HEK293T (cell line): ENCODE results near the gene ROPN1B.

Experiments used
- CTCF ChIA-PET: fragments of 350-600 bp; formaldehyde crosslinking; extraction: SDS; loops from one replicate; lab custom pipeline; 2021; ENCODE audit warnings: antibody characterized with exemption, inconsistent platforms; lab: Yijun Ruan, JAX
- POLR2A ChIA-PET: fragments of 350-600 bp; formaldehyde crosslinking; extraction: SDS; loops from one replicate; lab custom pipeline; 2020; ENCODE audit warnings: antibody characterized with exemption, inconsistent platforms; lab: Yijun Ruan, JAX
- DNase-seq: peaks from one replicate; pipeline ENCODE4 v3.0.0; 2012; ENCODE audit warnings: mixed read lengths; ENCODE audit errors: extremely low spot score
- ARNT ChIP-seq: fragments of 450-650 bp; IDR thresholded peaks from 2 replicates; pipeline ENCODE4 v1.6.1; 2017; ENCODE audit warnings: mild to moderate bottlenecking
- BHLHE40 ChIP-seq: fragments of 450-650 bp; IDR thresholded peaks from 2 replicates; pipeline ENCODE4 v1.6.1; 2016; ENCODE audit warnings: mild to moderate bottlenecking, moderate library complexity, borderline replicate concordance
- CTBP1 ChIP-seq: fragments of 450-650 bp; IDR thresholded peaks from 2 replicates; pipeline ENCODE4 v1.6.1; 2016; ENCODE audit warnings: borderline replicate concordance
- ELF4 ChIP-seq: fragments of 450-650 bp; IDR thresholded peaks from 2 replicates; pipeline ENCODE4 v1.6.1; 2017; ENCODE audit warnings: antibody characterized with exemption
- FOXA1 ChIP-seq: fragments of 450-650 bp; IDR thresholded peaks from 2 replicates; pipeline ENCODE4 v1.6.1; 2016; ENCODE audit warnings: mild to moderate bottlenecking
- FOXK2 ChIP-seq: fragments of 450-650 bp; IDR thresholded peaks from 2 replicates; pipeline ENCODE4 v1.6.1; 2016; ENCODE audit warnings: mild to moderate bottlenecking
- FOXM1 ChIP-seq: fragments of 450-650 bp; IDR thresholded peaks from 2 replicates; pipeline ENCODE4 v1.6.1; 2017; ENCODE audit warnings: mild to moderate bottlenecking, borderline replicate concordance
- HDGF ChIP-seq: fragments of 450-650 bp; IDR thresholded peaks from 2 replicates; pipeline ENCODE4 v1.6.1; 2017; ENCODE audit warnings: antibody characterized with exemption, borderline replicate concordance
- L3MBTL2 ChIP-seq: fragments of 450-650 bp; conservative IDR thresholded peaks from 2 replicates; pipeline ENCODE4 v1.6.1; 2016; ENCODE audit warnings: mild to moderate bottlenecking
- LEF1 ChIP-seq: fragments of 450-650 bp; IDR thresholded peaks from 2 replicates; pipeline ENCODE4 v1.6.1; 2017; ENCODE audit warnings: mild to moderate bottlenecking, borderline replicate concordance
- NFRKB ChIP-seq: fragments of 450-650 bp; IDR thresholded peaks from 2 replicates; pipeline ENCODE4 v1.6.1; 2016; ENCODE audit warnings: mild to moderate bottlenecking, moderate library complexity
- PKNOX1 ChIP-seq: fragments of 450-650 bp; IDR thresholded peaks from 2 replicates; pipeline ENCODE4 v1.6.1; 2016
- SP1 ChIP-seq: fragments of 450-650 bp; IDR thresholded peaks from 2 replicates; pipeline ENCODE4 v1.6.1; 2017
- SUZ12 ChIP-seq: fragments of 450-650 bp; IDR thresholded peaks from 2 replicates; pipeline ENCODE4 v1.6.1; 2016; ENCODE audit warnings: mild to moderate bottlenecking
- TARDBP ChIP-seq: fragments of 450-650 bp; IDR thresholded peaks from 2 replicates; pipeline ENCODE4 v1.6.1; 2016
- ZNF384 ChIP-seq: fragments of 450-650 bp; IDR thresholded peaks from 2 replicates; pipeline ENCODE4 v1.6.1; 2016

ROPN1B gene

GRCh38 chr3:126025862-126026261 lies 56.9 kb downstream of the ROPN1B start:
- TF ChIP-seq BHLHE40 (no peak), TARDBP (no peak), FOXM1 (no peak), L3MBTL2 (no peak), NFRKB (no peak), ELF4 (no peak), ARNT (no peak), FOXA1 (no peak), HDGF (no peak), CTBP1 (no peak), PKNOX1 (no peak), FOXK2 (no peak), SP1 (no peak), LEF1 (no peak), ZNF384 (no peak), SUZ12 (no peak)
- DNase-seq, result no peak
- ChIA-PET CTCF (no interaction called here), POLR2A (no interaction called here)

- CTCF ChIA-PET, result no interaction called here
- TF ChIP-seq ZNF384 (no peak), FOXK2 (no peak), ARNT (no peak), LEF1 (no peak), HDGF (no peak), FOXA1 (no peak), PKNOX1 (no peak), L3MBTL2 (no peak)
- POLR2A ChIA-PET, result no interaction called here
- DNase-seq, result no peak
Observed at GRCh38 chr3:126026277-126026751, 57.3 kb downstream of the ROPN1B start.

- POLR2A ChIA-PET, result no interaction called here
- no peak for TF ChIP-seq ELF4
- TF ChIP-seq LEF1, result no peak
- TF ChIP-seq HDGF, result no peak
- no peak for TF ChIP-seq PKNOX1
- TF ChIP-seq FOXM1, result no peak
- TF ChIP-seq FOXK2, result no peak
- no peak for TF ChIP-seq CTBP1
- TF ChIP-seq FOXA1, result no peak
- no peak for TF ChIP-seq BHLHE40
- no peak for TF ChIP-seq TARDBP
- TF ChIP-seq ZNF384, result no peak
- TF ChIP-seq SP1, result no peak
- no peak for TF ChIP-seq NFRKB
- TF ChIP-seq ARNT, result no peak
- no peak for TF ChIP-seq SUZ12
- TF ChIP-seq L3MBTL2, result no peak
- CTCF ChIA-PET, result no interaction called here
- DNase-seq, result no peak
Observed at GRCh38 chr3:126026761-126027160, 57.8 kb downstream of the ROPN1B start.

- TF ChIP-seq CTBP1 (no peak), NFRKB (no peak), FOXM1 (no peak), LEF1 (no peak), FOXA1 (no peak)
- POLR2A ChIA-PET, result no interaction called here
- CTCF ChIA-PET, result no interaction called here
- no peak for DNase-seq
Observed at GRCh38 chr3:126028096-126028495, 59.1 kb downstream of the ROPN1B start.

GRCh38 chr3:126029241-126029640 lies 60.3 kb downstream of the ROPN1B start:
- no peak for DNase-seq
- CTCF ChIA-PET, result no interaction called here
- POLR2A ChIA-PET, result no interaction called here
- no peak for TF ChIP-seq ARNT
- TF ChIP-seq FOXA1, result no peak
- no peak for TF ChIP-seq ELF4

GRCh38 chr3:126030455-126030854 lies 61.5 kb downstream of the ROPN1B start:
- POLR2A ChIA-PET, result no interaction called here
- CTCF ChIA-PET, result no interaction called here
- TF ChIP-seq ZNF384 (no peak), NFRKB (no peak), FOXM1 (no peak), L3MBTL2 (no peak), SP1 (no peak), SUZ12 (no peak), TARDBP (no peak)
- DNase-seq, result no peak

- ChIA-PET CTCF (no interaction called here), POLR2A (no interaction called here)
- TF ChIP-seq PKNOX1, result no peak
- no peak for TF ChIP-seq CTBP1
- TF ChIP-seq HDGF, result no peak
- TF ChIP-seq BHLHE40, result no peak
- no peak for TF ChIP-seq L3MBTL2
- TF ChIP-seq SUZ12, result no peak
- TF ChIP-seq NFRKB, result no peak
- TF ChIP-seq TARDBP, result no peak
- TF ChIP-seq ELF4, result no peak
- TF ChIP-seq ZNF384, result no peak
- no peak for TF ChIP-seq SP1
- TF ChIP-seq ARNT, result no peak
- no peak for TF ChIP-seq FOXA1
- no peak for DNase-seq
Observed at GRCh38 chr3:126031981-126032471, 63.0 kb downstream of the ROPN1B start.
